B cell (primary cell): Measurements from ENCODE around the gene DIS3L. TPM values are rescaled to one million over a fixed set of nuclear protein-coding genes. Genes with fewer than 3 reads are reported as not detected.
A peak's percentile ranks its signal among the peaks of the same experiment; 100 is the strongest.

ENCODE experiments used
- ATAC-seq: fragments of 200-7000 bp; cut with Tn5 transposase; one replicate; pipeline ENCODE4 v1.10.0; 2021; ENCODE audit warnings: low read depth, mild to moderate bottlenecking, moderate number of reproducible peaks, moderate library complexity
- CTCF ChIA-PET: fragments of 350-600 bp; sonication (Branson Sonifier 250); formaldehyde crosslinking; loops from one replicate; lab custom pipeline; 2021; ENCODE audit warnings: antibody characterized with exemption, inconsistent platforms; lab: Charles Lee
- POLR2A ChIA-PET: fragments of 350-600 bp; sonication (Branson Sonifier 250); formaldehyde crosslinking; loops from one replicate; lab custom pipeline; 2021; ENCODE audit warnings: antibody characterized with exemption; lab: Charles Lee
- DNase-seq: peaks from one replicate; pipeline ENCODE4 v3.0.0; 2013
- H2AFZ ChIP-seq: 2 replicates; pipeline ENCODE4 v1.6.1; 2012; ENCODE audit warnings: mild to moderate bottlenecking, low read depth, low read length; ENCODE audit not compliant: insufficient read depth, poor library complexity, severe bottlenecking
- H3K27ac ChIP-seq, 2 donors: 1 replicate in 1 of 2; 2 replicates in 1 of 2; pipeline ENCODE4 v1.5.1; 2012 to 2013; ENCODE audit warnings: low read length in 2 of 2, mild to moderate bottlenecking in 2 of 2, moderate library complexity in 1 of 2
- H3K27me3 ChIP-seq, 4 experiments: fragments of 200-600 bp in 1 of 4; sonication (generic) in 1 of 4; replicated peaks in 1 of 4; 1 replicate in 2 of 4; 2 replicates in 2 of 4; pipeline versions ENCODE4 v1.6.1 to v1.7.0; 2013 to 2016; ENCODE audit warnings: low read length in 3 of 4, mild to moderate bottlenecking in 2 of 4, mixed read lengths in 1 of 4, moderate library complexity in 1 of 4; ENCODE audit not compliant: insufficient read depth in 4 of 4, control insufficient read depth in 3 of 4; ENCODE audit errors: control extremely low read depth in 1 of 4
- H3K36me3 ChIP-seq, 2 experiments: replicated peaks in 1 of 2; 1 replicate in 1 of 2; 2 replicates in 1 of 2; pipeline versions ENCODE4 v1.6.1 to v1.7.1; 2013; ENCODE audit warnings: low read length in 1 of 2; ENCODE audit not compliant: insufficient read depth in 2 of 2, control insufficient read depth in 1 of 2; ENCODE audit errors: control extremely low read depth in 1 of 2, extremely low read depth in 1 of 2
- H3K4me1 ChIP-seq, 2 donors: fragments of 200-600 bp in 1 of 2; sonication (generic) in 1 of 2; 1 replicate in 1 of 2; 2 replicates in 1 of 2; pipeline versions ENCODE4 v1.5.1 to v1.6.1; 2013 to 2017; ENCODE audit warnings: low read length in 2 of 2; ENCODE audit not compliant: control insufficient read depth in 2 of 2, insufficient read depth in 2 of 2
- H3K4me2 ChIP-seq: replicated peaks from 2 replicates; pipeline ENCODE3; 2012; ENCODE audit warnings: mild to moderate bottlenecking, low read depth, low read length; ENCODE audit not compliant: poor library complexity, severe bottlenecking
- H3K4me3 ChIP-seq, 5 experiments: fragments of 200-600 bp in 1 of 5; sonication (generic) in 1 of 5; 1 replicate in 3 of 5; 2 replicates in 2 of 5; pipeline versions ENCODE4 v1.5.1 to v1.7.0; 2011 to 2016; ENCODE audit warnings: low read length in 4 of 5, mild to moderate bottlenecking in 4 of 5, low read depth in 2 of 5, control low read depth in 1 of 5, moderate library complexity in 1 of 5; ENCODE audit not compliant: insufficient read depth in 1 of 5; ENCODE audit errors: control extremely low read depth in 1 of 5, extremely low read depth in 1 of 5
- H3K79me2 ChIP-seq: fragments of 200-600 bp; sonication (generic); one replicate; pipeline ENCODE4 v1.6.0; 2016; ENCODE audit warnings: low read length; ENCODE audit not compliant: control insufficient read depth, insufficient read depth
- H3K9ac ChIP-seq: fragments of 200-600 bp; sonication (generic); 2 replicates; pipeline ENCODE4 v1.6.1; 2017; ENCODE audit warnings: mild to moderate bottlenecking, low read length, moderate library complexity
- H3K9me3 ChIP-seq, 3 donors: one replicate each; pipeline versions ENCODE4 v1.6.1 to v1.7.1; 2013; ENCODE audit warnings: low read length in 2 of 3; ENCODE audit not compliant: control insufficient read depth in 2 of 3, insufficient read depth in 1 of 3; ENCODE audit errors: control extremely low read depth in 1 of 3
- H4K20me1 ChIP-seq: 2 replicates; pipeline ENCODE4 v1.6.0; 2012; ENCODE audit warnings: mild to moderate bottlenecking, low read length; ENCODE audit not compliant: insufficient read depth, control insufficient read depth, poor library complexity, severe bottlenecking
- H3K27ac Mint-ChIP-seq: one replicate; pipeline ENCODE4 v1.8.0; 2021; ENCODE audit warnings: mixed read lengths
- H3K27me3 Mint-ChIP-seq: one replicate; pipeline ENCODE4 v1.8.0; 2021; ENCODE audit warnings: mixed read lengths
- H3K4me1 Mint-ChIP-seq: one replicate; pipeline ENCODE4 v1.8.0; 2021; ENCODE audit warnings: mixed read lengths
- H3K4me3 Mint-ChIP-seq: one replicate; pipeline ENCODE4 v1.8.0; 2021; ENCODE audit warnings: mixed read lengths
- H3K9me3 Mint-ChIP-seq: one replicate; pipeline ENCODE4 v1.8.0; 2022; ENCODE audit warnings: mixed read lengths; ENCODE audit not compliant: insufficient read depth
- CTCF ChIP-seq: fragments of 200-600 bp; IDR thresholded peaks from one replicate; pipeline ENCODE4 v1.8.0; 2022; ENCODE audit warnings: antibody characterized with exemption, mild to moderate bottlenecking
- EZH2 ChIP-seq: IDR thresholded peaks from 2 replicates; pipeline ENCODE4 v1.6.1; 2012; ENCODE audit warnings: borderline replicate concordance, low read depth, mild to moderate bottlenecking, moderate library complexity, low read length; ENCODE audit not compliant: insufficient read depth, poor library complexity, severe bottlenecking
- WGBS: methylation state at CpG from one replicate; pipeline ENCODE4 v1.1.5; 2013; ENCODE audit warnings: missing lambda C conversion rate; ENCODE audit not compliant: insufficient coverage; 5-methylcytosine and 5-hydroxymethylcytosine counted together
- intact Hi-C: fragments of 100-400 bp; cut with micrococcal nuclease; formaldehyde crosslinking; loops from one replicate; pipeline ENCODE4 v1.10.0; 2022
- polyA plus RNA-seq: library from polyadenylated mRNA; depleted of rRNA; stranded (reverse); fragments of >200 nt; gene quantifications from 2 replicates; pipeline ENCODE4 v1.2.3, GENCODE V29; 2012
- total RNA-seq, 2 donors: library from RNA; stranded (reverse); fragments of 120-200 nt in 1 of 2; gene quantifications; 1 replicate in 1 of 2; 2 replicates in 1 of 2; pipeline versions ENCODE4 v1.2.3 to v1.2.4, GENCODE V29; 2013 to 2022

The DIS3L gene
- total and polyA plus RNA-seq, 2 donors (not counting 1 experiment from before 2014, with no cell fraction given) = 13.2 to 43.9 TPM

GRCh38 chr15:66252685-66253417, 40.5 kb upstream of the DIS3L start:
- H3K27ac Mint-ChIP-seq = no peak overlapping the region
- H3K27me3 ChIP-seq = peaks cover 0 to 69% (median 33%) of the 10 kb centered on the region in 4 experiments
- no peaks in the 10 kb centered on the region for H3K79me2 ChIP-seq
- TF ChIP-seq EZH2 (no peak), CTCF (no peak)
- peaks cover 0 to 10% (median 0%) of the 10 kb centered on the region in 3 donors for H3K9me3 ChIP-seq
- H2AFZ ChIP-seq = peak overlapping the region; percentile 76
- ATAC-seq = peak; percentile 37
- H3K9ac ChIP-seq = peak overlapping the region; percentile 72
- H3K27me3 Mint-ChIP-seq = peaks cover 62% of the 10 kb centered on the region
- POLR2A ChIA-PET = interaction anchor here (1.0 kb wide), 1 partner anchor 449 kb away, joined by 3 read pairs; the partner anchor contains the start of gene SMAD6
- H4K20me1 ChIP-seq = no peaks in the 10 kb centered on the region
- CTCF ChIA-PET = no interaction called here
- peak overlapping the region; percentile 38 to 88 (median 57) for H3K4me3 ChIP-seq
- intact Hi-C loops = loop anchor here (2.0 kb wide), 1 partner anchor 246 kb away; no protein-coding TSS in a partner anchor
- no peaks in the 10 kb centered on the region for H3K9me3 Mint-ChIP-seq
- H3K4me2 ChIP-seq = peak overlapping the region; percentile 100
- under 1% methylated on average over 61 of the region's 64 CpGs for WGBS
- H3K4me1 Mint-ChIP-seq = peaks cover 27% of the 10 kb centered on the region
- peak; percentile 54 for DNase-seq
- peaks cover 32 to 33% of the 10 kb centered on the region in 2 donors for H3K4me1 ChIP-seq
- peak overlapping the region; percentile 81 for H3K4me3 Mint-ChIP-seq
- H3K27ac ChIP-seq = no peak overlapping the region
- no peaks in the 10 kb centered on the region for H3K36me3 ChIP-seq

- peak within 1 kb of the TSS; percentile 76 for H2AFZ ChIP-seq
- peak within 1 kb of the TSS; percentile 100 for H3K4me2 ChIP-seq
- peaks cover 57% of the 10 kb centered on the region for H3K27me3 Mint-ChIP-seq
- TF ChIP-seq EZH2 (no peak), CTCF (no peak)
- H3K4me3 ChIP-seq = peak within 1 kb of the TSS; percentile 38 to 88 (median 57)
- peaks cover 0 to 10% (median 0%) of the 10 kb centered on the region in 3 donors for H3K9me3 ChIP-seq
- H3K4me3 Mint-ChIP-seq = peak within 1 kb of the TSS; percentile 84
- H3K9me3 Mint-ChIP-seq = no peaks in the 10 kb centered on the region
- peak within 1 kb of the TSS; percentile 72 for H3K9ac ChIP-seq
- H3K27ac Mint-ChIP-seq = no peak within 1 kb of the TSS
- DNase-seq = no peak
- H3K27ac ChIP-seq = no peak within 1 kb of the TSS
- intact Hi-C loops = loop anchor here (2.0 kb wide), 1 partner anchor 245 kb away; no protein-coding TSS in a partner anchor
- peaks cover 27% of the 10 kb centered on the region for H3K4me1 Mint-ChIP-seq
- peaks cover 0 to 69% (median 34%) of the 10 kb centered on the region in 4 experiments for H3K27me3 ChIP-seq
- H3K79me2 ChIP-seq = no peaks in the 10 kb centered on the region
- H4K20me1 ChIP-seq = no peaks in the 10 kb centered on the region
- no peak for ATAC-seq
- ChIA-PET CTCF (no interaction called here), POLR2A (no interaction called here)
- H3K36me3 ChIP-seq = no peaks in the 10 kb centered on the region
- H3K4me1 ChIP-seq = peaks cover 32 to 33% of the 10 kb centered on the region in 2 donors
- 1% methylated on average over 64 of the region's 64 CpGs for WGBS
These were observed 39.8 kb upstream of the DIS3L start, which contains the start of gene MEGF11 for GRCh38 chr15:66253418-66254088. Gene MEGF11, minus strand, starts transcription at chr15:66253750. Its CDS starts 125,347 bp downstream, at chr15:66128403.
